Activated CD8-positive, alpha-beta memory T cell treated with anti-CD3 and anti-CD28 coated beads, Interleukin-2, amount 50 U/mL, for 4 hours (primary cell): ENCODE results near the gene CDC5L.
"Not testable (repeated sequence)": the region's sequence is repeated elsewhere in the genome, so short reads cannot be mapped to it uniquely, and the experiment has no call there.

Source experiments
- DNase-seq: peaks from one replicate; pipeline ENCODE4 v3.0.0-alpha.2; 2020

CDC5L gene

DNA sequence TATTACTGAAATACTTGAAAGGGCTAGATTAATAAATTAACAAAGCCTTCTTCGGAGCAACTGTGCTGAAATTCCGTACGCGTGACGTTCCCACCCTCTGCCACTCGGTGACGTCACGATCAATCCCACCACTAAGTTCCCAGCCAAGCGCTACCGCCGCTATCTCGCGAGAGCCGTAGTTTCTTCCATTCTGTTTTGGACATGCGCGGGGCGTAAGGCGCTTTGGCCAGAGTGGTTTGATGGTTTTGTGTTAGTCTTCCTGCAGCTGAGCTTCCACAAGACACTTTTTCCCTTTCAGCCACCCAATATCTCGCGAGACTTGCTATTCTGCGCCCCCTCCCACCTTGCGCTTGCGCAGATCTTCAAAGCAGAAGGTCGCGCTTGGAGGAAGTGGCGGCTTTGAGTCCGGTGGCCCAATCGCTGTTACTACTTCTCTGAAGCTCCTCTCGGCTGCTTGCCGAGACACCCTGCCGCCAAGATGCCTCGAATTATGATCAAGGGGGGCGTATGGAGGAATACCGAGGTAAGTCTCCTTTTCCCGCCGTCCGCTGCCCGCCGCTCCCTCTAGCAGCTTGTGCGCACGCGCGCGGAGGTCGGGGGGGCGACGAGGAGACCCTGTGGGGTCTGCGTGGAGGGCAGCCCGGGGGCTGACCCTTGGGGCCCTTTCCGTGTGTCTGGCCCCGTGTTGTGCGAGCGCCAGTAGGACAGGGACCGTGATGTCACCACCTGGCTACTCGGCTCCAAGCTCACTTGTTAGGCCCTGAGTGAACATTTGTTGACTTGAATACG, at the start of gene CDC5L:
CDC5L (plus strand) TSS at position 361 of the 789 bp plus-strand sequence; CDS start at position 479, 118 bp downstream.
- peak; percentile 90 for DNase-seq

DNA sequence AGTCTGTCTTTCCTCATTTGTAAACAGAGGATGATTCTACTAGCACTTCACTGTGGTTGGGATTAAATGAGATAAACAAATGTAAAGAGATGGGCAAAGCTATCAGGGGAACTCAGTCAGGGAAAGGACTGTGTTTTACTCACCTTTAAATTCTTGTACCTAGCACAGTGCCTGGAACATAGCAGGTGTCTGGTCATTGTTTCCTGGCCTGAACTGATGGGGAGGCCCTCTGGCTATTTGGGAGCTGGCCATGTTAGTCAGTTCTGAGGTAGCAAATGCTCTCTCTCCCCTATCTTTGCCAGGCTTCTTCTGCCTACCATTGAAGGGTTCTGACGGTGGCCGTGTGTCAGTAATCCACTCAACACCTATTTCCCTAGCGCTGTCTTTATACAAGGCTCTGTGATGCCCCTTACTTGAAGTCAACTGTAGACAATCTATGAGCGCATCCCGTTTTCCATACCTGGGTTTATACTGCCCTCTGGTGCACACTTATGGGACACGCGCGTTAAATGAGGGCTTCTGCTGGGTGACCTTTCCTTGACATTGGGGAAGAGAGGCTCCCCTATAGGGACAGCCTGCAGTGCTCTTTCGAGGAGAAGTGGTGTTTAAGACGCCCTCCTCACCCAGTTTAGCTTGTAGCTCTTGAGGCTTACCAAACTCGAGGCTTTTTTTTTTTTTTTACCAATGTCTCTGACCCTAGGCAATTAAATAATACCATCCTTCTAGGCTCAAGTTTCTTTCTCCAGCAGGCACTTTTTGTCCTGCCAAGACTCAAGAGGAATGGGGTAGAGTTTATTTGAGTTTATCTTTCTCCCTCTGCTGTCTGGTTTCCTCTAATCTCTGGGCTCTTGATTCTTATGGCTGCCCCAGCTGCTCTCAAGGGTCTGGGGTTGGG, 49.0 kb upstream of the CDC5L start:
- peak; percentile 65 for DNase-seq

DNA sequence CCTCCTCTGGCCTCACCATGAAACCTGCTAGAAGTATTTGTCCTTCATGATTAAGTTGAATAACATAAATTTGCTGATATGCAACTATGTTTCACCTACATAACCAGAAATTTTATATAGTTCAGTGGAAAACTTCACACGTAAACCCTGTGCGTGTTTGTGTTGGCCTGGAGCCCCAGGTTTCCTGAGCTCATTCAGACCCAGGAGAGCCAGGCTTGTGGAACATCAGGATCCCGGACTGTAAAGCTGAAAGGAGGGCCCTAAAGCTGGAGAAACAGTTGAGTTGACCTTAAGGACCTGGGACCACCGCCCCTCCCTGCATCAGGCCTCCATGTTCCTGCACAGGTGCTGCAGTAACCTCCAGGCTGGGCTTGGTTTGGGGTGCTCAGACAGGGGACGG, 48.2 kb upstream of the CDC5L start:
- DNase-seq: no peak

DNA sequence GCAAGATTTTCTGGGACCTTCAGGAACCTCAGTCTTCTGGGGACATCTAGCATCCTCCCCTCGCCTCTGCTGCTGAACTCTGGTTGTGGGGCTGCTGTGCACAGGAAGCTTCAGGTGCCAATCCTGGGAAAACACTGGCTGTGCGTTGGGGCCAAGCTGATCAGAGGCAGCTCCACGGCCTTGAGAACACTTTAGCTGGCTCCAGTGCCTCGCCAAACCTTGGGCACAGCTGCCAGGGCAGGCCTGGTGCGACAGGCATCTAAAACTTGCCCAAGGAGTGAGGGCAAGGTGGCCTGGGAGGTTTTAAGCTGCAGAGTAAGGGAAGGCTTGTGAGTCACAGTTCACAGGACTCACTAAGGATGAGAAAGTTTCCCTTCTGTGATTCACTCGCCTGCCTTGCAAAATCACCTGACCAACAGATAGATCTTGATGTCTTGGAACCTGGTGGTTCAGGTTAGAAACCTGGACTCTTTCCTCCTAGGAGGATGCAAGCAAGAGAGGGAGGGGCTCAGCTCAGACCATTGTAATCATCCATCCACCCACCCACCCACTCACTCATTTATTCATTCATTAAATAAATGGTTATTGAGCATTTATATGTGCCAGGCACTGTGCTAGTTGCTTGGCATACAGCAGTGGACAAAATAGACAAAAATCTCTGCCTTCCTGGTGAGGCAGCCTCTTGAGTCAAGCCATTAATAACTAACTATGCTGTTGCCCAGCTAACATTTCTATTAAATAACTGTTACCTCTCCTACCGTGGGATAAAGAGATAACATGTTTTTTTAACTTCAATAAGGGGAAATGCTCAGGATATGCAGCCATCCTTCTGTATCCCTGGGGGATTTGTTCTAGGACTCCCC, 47.5 kb upstream of the CDC5L start:
- DNase-seq: no peak

DNA sequence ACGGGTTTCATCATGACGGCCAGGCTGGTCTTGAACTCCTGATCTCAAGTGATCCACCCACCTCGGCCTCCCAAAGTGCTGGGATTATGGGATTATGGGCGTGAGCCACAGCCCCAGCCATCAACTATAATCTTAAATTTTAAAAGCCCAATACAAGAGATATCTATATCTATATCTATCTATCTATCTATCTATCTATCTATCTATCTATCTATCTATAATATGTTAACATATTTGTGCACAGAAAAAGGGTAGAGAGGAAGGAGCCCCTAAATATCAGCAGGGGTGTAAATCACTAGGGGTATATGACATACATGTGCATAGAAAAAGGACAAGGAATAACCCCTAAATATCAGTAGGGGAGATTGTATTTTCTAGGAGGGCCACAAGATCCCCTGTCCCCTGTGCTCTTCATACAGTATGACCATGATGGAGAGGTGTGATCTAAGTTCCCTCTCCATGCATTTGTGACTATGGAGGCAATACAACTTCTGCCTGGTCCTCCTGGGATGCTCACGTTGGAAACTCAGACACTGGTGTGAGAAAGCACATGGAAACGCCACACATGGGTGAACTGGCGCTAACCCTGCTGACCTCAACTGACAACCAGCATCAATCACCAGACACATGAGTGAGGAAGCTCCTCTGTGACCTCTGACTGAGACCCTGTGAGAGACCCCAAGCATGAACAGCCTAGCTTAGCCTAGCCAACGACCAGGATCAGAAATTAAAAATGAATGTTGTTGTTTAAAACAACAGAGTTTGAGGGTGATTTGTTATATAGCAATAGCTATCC, 46.2 kb upstream of the CDC5L start:
- no peak for DNase-seq

DNA sequence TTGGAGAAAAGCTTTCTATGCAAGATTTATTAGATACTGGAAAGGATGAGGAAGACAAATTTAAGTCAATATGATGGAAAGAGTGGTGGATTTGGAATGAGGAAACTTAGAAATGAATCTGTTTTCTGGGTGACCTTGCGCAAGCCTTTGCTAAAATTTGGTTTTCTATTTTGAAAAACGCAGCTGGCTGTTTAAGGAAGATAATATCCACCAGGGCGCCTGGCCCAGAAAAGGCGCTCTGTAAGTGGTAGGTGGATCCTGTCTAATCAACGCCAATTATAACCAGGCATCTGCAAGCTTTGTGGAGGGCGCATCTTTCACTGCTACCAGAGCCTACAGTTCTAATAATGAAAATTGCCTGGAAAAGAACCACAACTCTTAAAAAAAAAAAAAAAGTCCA, 45.5 kb upstream of the CDC5L start:
- no peak for DNase-seq

DNA sequence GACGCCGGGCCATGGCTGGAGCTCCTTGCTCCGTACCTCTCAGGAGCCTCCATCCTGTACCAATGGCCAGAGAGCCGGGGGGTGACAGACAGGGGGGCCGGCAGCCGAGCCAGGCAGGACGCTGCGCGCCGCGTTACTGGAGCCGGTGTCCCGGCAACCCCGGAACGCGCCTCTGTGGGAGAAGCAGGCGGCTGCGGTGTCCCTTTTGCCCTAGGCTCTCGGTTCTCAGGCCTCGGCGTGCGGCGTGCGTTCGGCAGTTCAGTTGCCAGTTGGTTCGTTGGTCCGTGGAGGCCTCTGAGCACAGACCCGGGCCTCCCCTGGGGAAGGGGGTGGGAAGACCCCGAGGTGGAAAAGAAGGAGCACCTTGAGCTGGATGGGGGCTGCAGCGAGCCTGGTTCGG, 45.0 kb upstream of the CDC5L start, which contains the start of gene SPATS1:
SPATS1 (plus strand) TSS at position 162 of the 400 bp plus-strand sequence. CDS start 446 bp downstream, outside the sequence.
- DNase-seq: no peak

DNA sequence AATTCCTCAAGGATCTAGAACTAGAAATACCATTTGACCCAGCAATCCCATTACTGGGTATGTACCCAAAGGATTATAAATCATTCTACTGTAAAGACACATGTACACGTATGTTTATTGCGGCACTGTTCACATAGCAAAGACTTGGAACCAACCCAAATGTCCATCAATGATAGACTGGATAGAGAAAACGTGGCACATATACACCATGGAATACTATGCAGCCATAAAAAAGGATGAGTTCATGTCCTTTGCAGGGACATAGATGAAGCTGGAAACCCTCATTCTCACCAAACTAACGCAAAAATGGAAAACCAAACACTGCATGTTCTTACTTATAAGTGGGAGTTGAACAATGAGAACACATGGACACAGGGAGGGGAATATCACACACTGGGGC, 40.7 kb upstream of the CDC5L start:
- DNase-seq: not testable (repeated sequence)

DNA sequence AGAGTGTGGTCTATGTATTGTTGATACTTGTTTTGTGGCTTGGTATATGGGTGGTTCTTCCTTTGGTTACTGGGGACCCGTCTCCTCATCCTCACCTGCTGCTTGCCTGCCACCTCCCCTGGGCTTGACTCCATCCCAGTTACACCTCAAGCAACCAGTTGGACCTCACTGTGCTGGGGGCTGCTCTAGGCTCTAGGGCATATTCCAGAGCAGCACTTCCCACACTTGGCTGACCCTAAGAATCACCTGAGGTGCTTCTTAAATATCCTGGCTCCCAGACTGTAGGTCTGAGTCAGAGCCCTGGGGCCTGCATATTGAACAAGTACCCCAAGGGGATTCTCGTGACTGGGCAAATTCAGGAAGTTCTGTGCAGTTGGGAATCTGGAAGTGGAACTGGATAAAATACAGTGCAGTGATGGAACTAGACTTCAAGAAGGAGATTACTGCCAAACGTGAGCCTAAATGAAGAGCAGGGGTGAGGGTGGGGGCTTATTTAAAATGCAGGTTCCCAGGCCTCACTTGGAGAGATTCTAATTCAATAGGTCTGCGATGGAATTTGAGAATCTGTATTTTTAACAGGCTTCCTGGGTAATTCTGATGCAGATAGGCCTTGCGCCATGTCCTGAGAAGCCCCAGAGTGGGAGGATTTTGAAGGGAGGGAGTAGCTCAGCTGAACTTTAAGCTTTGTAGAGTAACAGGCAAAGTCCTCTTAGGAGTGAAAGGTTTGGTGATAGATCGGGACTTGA, 37.4 kb upstream of the CDC5L start:
- DNase-seq: no peak

DNA sequence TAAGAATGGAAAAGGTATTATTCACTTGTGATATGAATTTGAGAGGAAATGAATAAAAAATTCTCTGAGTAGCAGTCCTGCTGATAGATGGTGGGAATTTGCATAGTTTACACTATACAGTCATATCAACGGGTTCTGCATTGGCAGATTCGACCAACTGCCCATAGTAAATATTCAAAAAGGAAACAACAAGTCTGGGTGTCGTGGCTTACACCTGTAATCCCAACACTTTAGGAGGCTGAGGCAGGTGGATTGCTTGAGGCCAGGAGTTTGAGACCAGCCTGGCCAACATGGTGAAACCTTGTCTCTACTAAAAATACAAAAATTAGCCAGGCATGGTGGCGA, 36.9 kb upstream of the CDC5L start:
- DNase-seq: not testable (repeated sequence)

DNA sequence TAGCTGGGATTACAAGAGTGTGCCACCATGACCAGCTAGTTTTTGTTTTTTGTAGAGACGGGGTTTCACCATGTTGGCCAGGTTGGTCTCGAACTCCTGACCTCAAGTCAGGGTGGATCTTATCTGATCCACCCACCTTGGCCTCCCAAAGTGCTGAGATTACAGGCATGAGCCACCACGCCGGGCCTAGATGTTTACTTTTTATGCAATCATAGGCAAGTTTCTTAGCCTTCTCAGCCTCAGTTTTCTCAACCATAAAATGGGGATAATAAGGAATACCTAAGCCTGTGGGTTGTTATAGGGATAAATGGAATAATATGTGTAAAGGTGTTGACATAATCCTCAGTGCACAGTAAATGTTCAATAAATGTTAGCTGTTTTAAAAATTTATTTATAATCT, 35.2 kb upstream of the CDC5L start:
- DNase-seq: no peak

DNA sequence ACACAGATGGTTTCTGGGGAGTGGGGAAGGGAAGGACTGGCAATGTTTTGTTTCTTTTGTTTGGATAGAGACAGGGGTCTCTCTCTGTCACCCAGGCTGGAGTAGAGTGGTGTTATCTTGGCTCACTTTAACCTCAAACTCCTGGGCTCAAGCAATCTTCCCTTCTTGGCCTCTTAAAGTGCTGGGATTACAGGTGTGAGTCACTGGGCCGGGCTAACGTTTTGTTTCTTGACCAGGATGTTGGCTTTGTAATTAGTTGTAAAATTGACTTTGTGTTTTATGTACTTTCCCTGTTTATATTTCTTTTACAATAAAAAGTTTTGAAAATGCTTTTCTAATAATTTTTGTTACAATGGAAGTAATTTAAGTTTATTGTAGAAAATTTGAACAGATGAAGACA, 34.2 kb upstream of the CDC5L start:
- DNase-seq: no peak

DNA sequence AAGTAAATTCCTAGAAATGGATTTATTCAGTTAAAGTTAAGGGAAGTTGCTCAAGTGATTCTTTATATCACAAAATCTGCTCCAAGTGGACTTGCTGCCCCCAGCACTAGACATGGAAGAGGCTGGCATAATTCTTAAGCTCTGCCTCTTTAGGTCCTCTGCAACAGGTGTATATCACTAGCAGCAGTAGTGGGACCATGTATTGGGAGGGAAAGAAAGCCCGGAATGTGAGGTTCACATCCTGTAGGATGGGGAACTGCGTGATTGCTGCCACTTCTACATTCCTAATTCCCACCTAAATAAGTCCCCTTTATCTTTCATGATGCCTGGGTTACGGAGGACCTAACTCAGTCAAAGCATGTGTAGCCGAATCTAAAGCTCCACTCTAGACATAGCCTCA, 31.9 kb upstream of the CDC5L start:
- no peak for DNase-seq

DNA sequence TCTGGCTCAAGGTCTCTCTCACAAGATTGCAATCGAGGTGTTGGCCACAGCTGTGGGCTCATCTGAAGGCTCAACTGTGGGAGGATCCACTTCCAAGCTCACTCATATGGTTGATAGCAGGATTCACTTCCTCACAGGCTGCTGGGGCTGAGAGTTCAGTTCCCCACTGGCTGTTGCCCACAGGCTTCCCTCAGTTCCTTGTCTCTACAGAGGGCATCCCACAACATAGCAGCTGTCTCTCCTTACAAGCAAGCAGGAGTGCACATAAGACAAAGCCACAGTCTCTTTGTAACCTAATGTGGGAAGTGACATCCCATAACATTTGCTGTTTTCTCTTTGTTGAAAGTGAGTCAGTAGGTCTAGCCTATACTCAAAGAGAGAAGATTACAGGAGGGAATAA, 31.0 kb upstream of the CDC5L start:
- no peak for DNase-seq

DNA sequence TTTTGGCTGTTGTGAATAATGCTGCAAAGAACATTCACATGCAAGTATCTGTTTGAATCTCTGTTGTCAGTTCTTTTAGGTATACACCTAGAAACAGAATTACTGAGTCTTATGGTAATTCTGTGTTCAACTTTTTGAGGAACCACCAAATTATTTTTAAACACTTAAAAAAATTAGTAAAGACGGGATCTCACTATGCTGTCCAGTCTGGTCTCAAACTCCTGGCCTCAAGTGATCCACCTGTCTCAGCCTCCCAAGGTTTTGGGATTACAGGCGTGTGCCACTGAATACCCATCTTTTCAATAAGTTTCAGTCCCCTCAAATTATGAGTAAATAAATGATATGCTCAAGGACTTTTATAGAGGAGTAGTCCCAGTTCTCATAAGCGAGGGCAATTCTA, 27.5 kb upstream of the CDC5L start:
- no peak for DNase-seq

DNA sequence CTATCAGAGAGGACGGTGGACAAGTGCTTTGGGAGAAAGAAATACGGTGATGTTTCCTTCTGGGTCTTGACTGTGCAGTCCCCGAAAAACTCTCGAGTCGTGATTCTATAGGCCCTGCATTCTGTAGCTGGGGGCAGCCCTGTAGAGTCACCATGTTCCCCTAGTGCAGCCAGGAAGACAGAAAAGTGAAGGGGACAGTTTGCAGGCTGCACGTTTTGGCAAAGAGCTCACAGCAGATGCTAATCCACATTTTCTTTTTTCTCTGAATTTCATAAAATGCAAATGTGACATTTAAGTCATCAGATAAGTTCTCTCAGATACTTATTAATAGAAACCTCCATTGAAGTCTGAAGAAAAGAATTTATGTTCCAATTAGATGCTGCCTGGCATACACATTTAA, 25.6 kb upstream of the CDC5L start:
- DNase-seq: no peak

DNA sequence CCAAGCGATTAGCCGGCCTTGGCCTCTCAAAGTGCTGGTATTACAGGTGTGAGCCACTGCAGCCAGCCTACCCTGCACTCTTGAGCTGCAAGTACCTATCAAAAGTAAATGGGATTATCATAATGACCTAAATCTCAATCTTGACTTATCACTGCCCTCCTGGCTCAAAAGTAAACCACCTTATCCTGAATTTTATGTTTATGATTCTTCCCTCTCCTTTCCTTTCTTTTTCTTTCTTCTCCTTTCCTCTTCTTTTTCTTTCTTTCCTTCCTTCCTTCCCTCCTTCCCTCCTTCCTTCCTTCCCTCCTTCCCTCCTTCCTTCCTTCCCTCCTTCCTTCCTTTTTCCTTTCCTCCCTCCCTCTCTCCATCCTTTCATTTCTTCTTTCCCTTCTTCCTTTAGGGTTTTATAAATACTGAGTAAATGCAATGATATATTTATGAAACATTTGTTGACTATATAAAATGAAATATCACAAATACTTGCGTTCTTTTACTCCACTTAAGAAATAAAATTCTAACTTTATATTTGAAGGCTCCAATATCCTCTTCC, 24.1 kb upstream of the CDC5L start:
- no peak for DNase-seq

DNA sequence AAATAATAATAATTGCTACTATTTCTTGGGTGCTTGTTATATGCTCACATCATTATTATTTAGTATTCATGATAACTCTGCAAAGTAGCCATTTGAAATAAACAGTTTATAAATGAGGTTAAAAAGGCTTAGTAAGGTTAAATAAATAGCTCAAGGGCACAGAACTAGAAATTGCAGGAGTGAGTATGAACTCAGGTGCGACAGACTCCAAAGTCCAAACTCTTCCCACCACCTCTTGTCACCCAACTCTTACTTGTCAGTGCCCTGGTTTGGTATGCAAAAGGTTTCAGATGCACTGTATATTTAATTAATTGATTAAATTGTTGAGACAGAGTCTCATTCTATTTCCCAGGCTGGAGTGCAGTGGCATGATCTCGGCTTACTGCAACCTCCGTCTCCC, 20.7 kb upstream of the CDC5L start:
- DNase-seq: no peak

DNA sequence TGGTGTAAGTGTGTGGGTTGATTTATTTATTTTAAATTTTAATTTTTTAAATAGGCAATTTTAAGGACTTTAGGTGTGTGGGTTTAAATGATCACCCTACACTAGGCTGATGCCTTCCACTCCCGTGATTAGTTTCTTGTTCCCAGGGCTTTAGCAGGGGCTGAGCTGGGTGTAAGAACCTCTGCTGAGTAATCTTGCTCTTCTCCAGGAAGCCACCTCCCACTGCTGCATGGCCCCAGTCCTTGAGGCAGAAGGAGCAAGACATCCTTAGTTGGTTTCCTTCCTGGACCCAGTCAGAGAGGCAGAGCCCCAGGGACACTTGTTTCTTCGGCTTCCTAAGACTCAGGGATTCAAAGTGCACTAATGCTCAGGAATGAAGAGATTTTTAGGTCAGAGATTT, 19.8 kb upstream of the CDC5L start:
- DNase-seq: no peak

DNA sequence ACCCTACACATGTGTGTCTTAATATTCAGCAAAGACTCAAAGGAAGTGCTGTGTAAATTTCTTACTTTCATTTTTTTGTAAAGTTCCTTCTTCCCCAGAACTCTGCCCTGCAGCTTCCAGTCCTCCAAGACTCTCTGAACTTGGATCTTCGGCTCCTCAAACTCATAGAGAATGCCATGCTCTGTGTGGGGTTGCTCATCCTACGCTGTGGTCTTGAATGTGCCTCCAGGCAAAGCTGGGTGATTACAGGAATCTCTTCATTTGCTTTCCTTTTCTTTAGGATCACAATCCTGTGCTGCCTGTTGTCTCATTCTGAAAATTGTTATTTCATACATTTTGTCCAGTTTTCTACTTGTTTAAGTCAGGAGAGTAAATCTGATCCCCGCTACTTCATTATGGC, 14.5 kb upstream of the CDC5L start:
- DNase-seq: no peak

DNA sequence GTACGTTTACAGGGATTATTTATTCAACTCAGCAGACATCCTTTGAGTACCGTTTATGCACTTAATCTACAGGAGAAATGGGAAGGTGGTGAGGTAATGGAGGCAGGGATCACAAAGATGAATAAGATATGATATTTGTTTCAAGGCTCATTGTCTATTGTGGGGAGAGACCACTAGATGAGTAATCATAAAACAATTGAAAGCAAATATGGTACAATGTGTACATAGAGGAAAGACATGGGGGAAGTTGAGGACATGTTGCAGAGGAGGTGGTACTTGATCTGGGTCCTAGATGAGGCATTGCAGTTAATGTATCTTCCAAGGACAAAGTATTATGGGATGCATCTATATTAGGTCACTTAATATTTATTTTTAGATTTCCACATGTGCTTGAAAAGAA, 13.7 kb upstream of the CDC5L start:
- no peak for DNase-seq
